Colonic mucosa (tissue), 4 donors: ENCODE data around the gene BIRC6. TPM values are rescaled to one million over a fixed set of nuclear protein-coding genes. Genes with fewer than 3 reads are reported as not detected.
A peak's percentile ranks its signal among the peaks of the same experiment; 100 is the strongest.
"Not testable (repeated sequence)": the region's sequence is repeated elsewhere in the genome, so short reads cannot be mapped to it uniquely, and the experiment has no call there.

Source experiments
- DNase-seq: peaks from one replicate; pipeline ENCODE4 v3.0.0-alpha.2; 2020
- H3K27ac ChIP-seq: fragments of 200-600 bp; one replicate; pipeline ENCODE4 v1.8.0; 2021
- H3K27me3 ChIP-seq: fragments of 200-600 bp; one replicate; pipeline ENCODE4 v1.8.0; 2021
- H3K36me3 ChIP-seq: fragments of 200-600 bp; one replicate; pipeline ENCODE4 v1.8.0; 2021
- H3K4me1 ChIP-seq: fragments of 200-600 bp; one replicate; pipeline ENCODE4 v1.8.0; 2021; ENCODE audit warnings: mild to moderate bottlenecking
- H3K4me3 ChIP-seq: fragments of 200-600 bp; one replicate; pipeline ENCODE4 v1.8.0; 2021
- H3K9ac ChIP-seq, 2 donors: one replicate each; pipeline ENCODE4 v1.7.0; 2013; ENCODE audit warnings: control low read depth in 2 of 2, low read depth in 2 of 2, low read length in 2 of 2
- H3K9me3 ChIP-seq: fragments of 200-600 bp; one replicate; pipeline ENCODE4 v1.8.0; 2021
- intact Hi-C: fragments of 100-400 bp; cut with DNase I; formaldehyde crosslinking; loops from one replicate; pipeline ENCODE4 v1.14.1; 2022
- total RNA-seq, 2 donors: library from RNA; stranded (reverse); fragmentation: NEBNext Ultra II Directional in 1 of 2; extraction: Animal tissue kit (Norgen Biotek cat#: 25700) in 1 of 2; gene quantifications; one replicate each; pipeline ENCODE4 v1.2.1, GENCODE V29; 2021
- TF ChIP-seq, protein P1 (sequence below): fragments of 200-600 bp; IDR thresholded peaks from one replicate; pipeline ENCODE4 v1.8.0; 2022; ENCODE audit warnings: antibody characterized with exemption, mild to moderate bottlenecking
- donor health status: healthy.
- donor health status: DM: no; HTN: no; CAD: no.
- donor health status: DM: no; HTN: no; CAD: no.

Gene BIRC6
- total RNA-seq, 2 donors from 2014 or later, result 74.6 to 93.1 TPM

DNA sequence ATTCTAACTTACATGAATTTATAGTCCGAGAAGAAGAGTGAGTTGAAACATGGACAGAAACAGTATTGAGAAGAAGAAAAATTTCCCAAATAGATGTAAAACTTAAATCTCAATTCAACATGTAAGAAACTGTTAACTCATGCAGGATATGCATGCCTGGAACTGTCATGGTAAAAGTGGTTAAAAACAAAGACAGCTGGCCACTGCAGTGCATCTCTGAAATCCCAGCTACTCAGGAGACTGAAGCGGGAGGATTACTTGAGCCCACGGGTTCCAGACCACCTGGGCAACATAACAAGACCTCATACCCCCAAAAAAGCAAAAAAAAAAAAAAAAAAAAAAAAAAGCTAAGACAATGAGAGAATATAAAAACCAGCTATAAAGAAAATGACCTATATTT, 178.0 kb downstream of the BIRC6 start:
- H3K9ac ChIP-seq, result no peak overlapping the region
- intact Hi-C loops, result no loop called here
- DNase-seq, result no peak
- TF ChIP-seq, protein P1, sequence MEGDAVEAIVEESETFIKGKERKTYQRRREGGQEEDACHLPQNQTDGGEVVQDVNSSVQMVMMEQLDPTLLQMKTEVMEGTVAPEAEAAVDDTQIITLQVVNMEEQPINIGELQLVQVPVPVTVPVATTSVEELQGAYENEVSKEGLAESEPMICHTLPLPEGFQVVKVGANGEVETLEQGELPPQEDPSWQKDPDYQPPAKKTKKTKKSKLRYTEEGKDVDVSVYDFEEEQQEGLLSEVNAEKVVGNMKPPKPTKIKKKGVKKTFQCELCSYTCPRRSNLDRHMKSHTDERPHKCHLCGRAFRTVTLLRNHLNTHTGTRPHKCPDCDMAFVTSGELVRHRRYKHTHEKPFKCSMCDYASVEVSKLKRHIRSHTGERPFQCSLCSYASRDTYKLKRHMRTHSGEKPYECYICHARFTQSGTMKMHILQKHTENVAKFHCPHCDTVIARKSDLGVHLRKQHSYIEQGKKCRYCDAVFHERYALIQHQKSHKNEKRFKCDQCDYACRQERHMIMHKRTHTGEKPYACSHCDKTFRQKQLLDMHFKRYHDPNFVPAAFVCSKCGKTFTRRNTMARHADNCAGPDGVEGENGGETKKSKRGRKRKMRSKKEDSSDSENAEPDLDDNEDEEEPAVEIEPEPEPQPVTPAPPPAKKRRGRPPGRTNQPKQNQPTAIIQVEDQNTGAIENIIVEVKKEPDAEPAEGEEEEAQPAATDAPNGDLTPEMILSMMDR, result no peak
- no peak overlapping the region for H3K27ac ChIP-seq
- H3K36me3 ChIP-seq, result no peaks in the 10 kb centered on the region
- no peaks in the 10 kb centered on the region for H3K27me3 ChIP-seq
- H3K9me3 ChIP-seq, result no peaks in the 10 kb centered on the region
- no peak overlapping the region for H3K4me3 ChIP-seq
- H3K4me1 ChIP-seq, result no peaks in the 10 kb centered on the region

DNA sequence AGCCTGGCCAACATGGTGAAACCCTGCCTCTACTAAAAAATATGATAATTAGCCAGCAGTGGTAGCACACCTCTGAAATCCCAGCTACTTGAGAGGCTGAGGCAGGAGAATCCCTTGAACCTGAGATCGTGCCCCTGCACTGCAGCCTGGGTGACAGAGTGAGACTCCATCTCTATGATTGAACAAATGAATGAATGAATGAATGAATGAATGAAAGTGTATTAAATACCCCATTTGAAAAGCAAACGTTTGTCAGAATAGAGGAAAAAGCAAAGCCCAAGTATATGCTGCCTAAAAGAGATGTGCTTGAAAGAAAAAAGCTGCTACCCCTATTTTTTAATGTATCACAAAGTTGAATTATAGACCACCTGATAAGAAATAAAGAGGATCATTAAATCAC, 181.9 kb downstream of the BIRC6 start:
- Histone ChIP-seq H3K4me3 (no peak overlapping the region), H3K4me1 (no peaks in the 10 kb centered on the region), H3K27me3 (no peaks in the 10 kb centered on the region), H3K27ac (no peak overlapping the region), H3K9me3 (no peaks in the 10 kb centered on the region), H3K36me3 (no peaks in the 10 kb centered on the region), H3K9ac (no peak overlapping the region)
- DNase-seq, result no peak
- TF ChIP-seq, protein P1, result no peak
- intact Hi-C loops, result no loop called here

DNA sequence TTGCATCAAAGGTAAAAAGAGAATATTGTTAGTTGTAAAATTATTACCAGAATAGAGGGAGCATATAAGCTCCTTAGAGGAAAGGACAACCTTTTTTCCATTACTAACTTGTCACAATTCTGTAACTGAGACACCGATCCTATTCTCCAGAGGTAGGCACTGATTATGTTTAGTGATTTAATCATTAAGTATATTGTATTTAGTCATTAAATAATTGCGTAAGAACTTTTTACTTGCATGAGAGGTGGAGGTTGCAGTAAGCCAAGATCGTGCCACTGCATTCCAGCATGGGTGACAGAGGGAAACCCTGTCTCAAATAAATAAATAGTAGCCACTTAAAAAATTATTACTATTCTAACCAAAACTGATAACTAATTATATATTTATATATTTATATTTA, 195.7 kb downstream of the BIRC6 start:
- H3K4me3 ChIP-seq, DNase-seq, H3K27me3 ChIP-seq, H3K4me1 ChIP-seq, H3K9me3 ChIP-seq, H3K9ac ChIP-seq, H3K36me3 ChIP-seq, H3K27ac ChIP-seq: not testable (repeated sequence)
- intact Hi-C loops, result loop anchor here (10.0 kb wide), 1 partner anchor 482 kb away; no protein-coding TSS in a partner anchor

DNA sequence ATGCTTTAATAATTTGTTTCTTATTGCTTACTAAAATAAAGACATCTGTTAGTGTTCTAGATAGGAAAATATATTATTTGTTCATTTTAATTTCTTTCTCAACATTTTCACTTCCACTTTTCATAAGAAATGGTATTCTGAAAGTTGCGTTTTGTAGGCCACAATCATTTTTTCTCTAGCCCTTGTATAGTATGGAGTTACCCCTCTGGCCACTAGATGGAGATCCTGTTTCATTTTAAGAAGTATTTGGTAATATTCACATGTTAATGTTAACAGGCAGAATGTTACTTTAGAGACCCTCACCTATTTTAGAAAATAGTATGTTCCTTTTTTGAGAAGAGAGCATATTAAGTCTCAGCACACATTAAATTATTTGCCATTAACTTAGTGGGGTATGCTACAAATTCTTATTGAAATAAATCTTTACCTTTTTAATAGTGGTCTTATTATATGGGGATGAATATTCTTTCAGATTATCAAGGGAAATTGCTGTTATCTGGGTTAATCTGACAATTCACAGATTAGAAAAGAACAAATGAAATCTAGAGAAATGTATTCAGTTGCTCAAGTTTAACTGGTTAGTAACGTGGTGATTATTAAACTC, 197.1 kb downstream of the BIRC6 start:
- intact Hi-C loops, result loop anchor here (10.0 kb wide), 1 partner anchor 481 kb away; no protein-coding TSS in a partner anchor
- TF ChIP-seq, protein P1, result peak; percentile 59
- no peak for DNase-seq
- Histone ChIP-seq H3K9me3 (no peaks in the 10 kb centered on the region), H3K4me3 (no peak overlapping the region), H3K27ac (no peak overlapping the region), H3K4me1 (no peaks in the 10 kb centered on the region), H3K36me3 (peaks cover 6% of the 10 kb centered on the region), H3K27me3 (no peaks in the 10 kb centered on the region), H3K9ac (no peak overlapping the region)

DNA sequence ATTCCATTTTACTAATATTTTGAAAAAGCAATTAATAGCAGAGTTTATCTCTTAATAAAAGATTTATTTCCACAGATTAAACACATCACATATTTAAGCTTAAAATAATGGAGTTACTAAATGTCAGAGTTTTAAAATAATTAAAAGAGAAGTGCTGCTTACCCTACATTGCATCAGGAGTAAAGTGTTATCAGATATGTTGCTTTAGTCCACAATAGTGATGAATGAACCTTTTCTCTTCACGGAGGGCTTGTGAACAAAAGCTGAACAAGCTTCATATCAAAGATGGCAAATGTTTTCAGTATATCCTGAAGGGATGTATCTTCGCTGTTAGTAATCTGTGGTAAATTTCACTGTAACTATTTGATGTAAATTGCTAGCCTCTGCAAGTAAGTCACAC, 201.7 kb downstream of the BIRC6 start:
- TF ChIP-seq, protein P1, result no peak
- Histone ChIP-seq H3K9ac (no peak overlapping the region), H3K27ac (no peak overlapping the region), H3K9me3 (no peaks in the 10 kb centered on the region), H3K36me3 (peaks cover 6% of the 10 kb centered on the region), H3K4me1 (no peaks in the 10 kb centered on the region), H3K27me3 (no peaks in the 10 kb centered on the region), H3K4me3 (no peak overlapping the region)
- DNase-seq, result no peak
- intact Hi-C loops, result loop anchor here (10.0 kb wide), 1 partner anchor 476 kb away; no protein-coding TSS in a partner anchor

DNA sequence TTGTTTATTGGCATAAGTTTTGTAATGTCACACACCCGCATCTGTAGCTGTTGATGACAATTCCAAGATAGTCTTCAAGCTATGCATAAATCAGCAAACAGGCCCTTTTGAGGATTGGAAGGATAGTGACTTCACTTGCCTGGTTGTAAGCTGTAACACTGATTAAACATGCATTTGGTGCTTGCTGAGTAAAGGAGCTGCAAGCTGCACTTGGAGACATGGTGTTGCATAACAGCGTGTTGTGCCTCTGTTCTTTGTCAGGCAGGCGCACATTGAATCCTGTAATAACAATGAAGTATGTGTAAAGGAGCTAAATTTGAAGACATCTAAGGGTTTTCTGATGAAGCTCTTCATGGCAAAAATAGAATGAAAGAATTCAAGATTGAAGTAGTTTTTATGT, 202.3 kb downstream of the BIRC6 start:
- Histone ChIP-seq H3K36me3 (peaks cover 6% of the 10 kb centered on the region), H3K27ac (no peak overlapping the region), H3K9ac (no peak overlapping the region), H3K4me3 (no peak overlapping the region), H3K4me1 (no peaks in the 10 kb centered on the region), H3K9me3 (no peaks in the 10 kb centered on the region), H3K27me3 (no peaks in the 10 kb centered on the region)
- DNase-seq, result no peak
- intact Hi-C loops, result loop anchor here (10.0 kb wide), 1 partner anchor 476 kb away; no protein-coding TSS in a partner anchor
- TF ChIP-seq, protein P1, result no peak
